Upper lobe of left lung (tissue), 6 donors: Measurements from ENCODE around the gene CD300LB. TPM values are rescaled to one million over a fixed set of nuclear protein-coding genes. Genes with fewer than 3 reads are reported as not detected.
A peak's percentile ranks its signal among the peaks of the same experiment; 100 is the strongest.

ENCODE experiments used
- ATAC-seq, 2 donors: fragments of 200-7000 bp; cut with Tn5 transposase; one replicate each; pipeline ENCODE4 v1.9.1; 2022; ENCODE audit warnings: mild to moderate bottlenecking in 2 of 2, moderate library complexity in 2 of 2; ENCODE audit not compliant: low FRiP score in 2 of 2
- DNase-seq, 2 donors: peaks; one replicate each; pipeline ENCODE4 v3.0.0-alpha.2; 2019 to 2020
- H3K27ac ChIP-seq, 4 donors: fragments of 200-600 bp; sonication (generic); one replicate each; pipeline ENCODE4 v1.5.1; 2016 to 2019
- H3K27me3 ChIP-seq, 4 donors: fragments of 200-600 bp; sonication (generic); one replicate each; pipeline ENCODE4 v1.5.1; 2017 to 2019
- H3K36me3 ChIP-seq, 4 donors: fragments of 200-600 bp; sonication (generic); one replicate each; pipeline ENCODE4 v1.5.1; 2016 to 2019
- H3K4me1 ChIP-seq, 4 donors: fragments of 200-600 bp; sonication (generic); one replicate each; pipeline ENCODE4 v1.5.1; 2018 to 2019
- H3K4me3 ChIP-seq, 4 donors: fragments of 200-600 bp; sonication (generic); one replicate each; pipeline ENCODE4 v1.5.1; 2017 to 2019; ENCODE audit warnings: mild to moderate bottlenecking in 2 of 4, moderate library complexity in 1 of 4
- H3K9me3 ChIP-seq, 4 donors: fragments of 200-600 bp; sonication (generic); one replicate each; pipeline ENCODE4 v1.5.1; 2018 to 2019
- EP300 ChIP-seq, 4 donors: sonication (generic); formaldehyde crosslinking; IDR thresholded peaks; one replicate each; pipeline ENCODE4 v1.5.1; 2017; ENCODE audit warnings: antibody characterized with exemption in 4 of 4, control low read depth in 2 of 4
- POLR2A ChIP-seq, 4 donors: fragments of 450-650 bp; IDR thresholded peaks; one replicate each; pipeline ENCODE4 v1.5.1; 2016 to 2017; ENCODE audit warnings: antibody characterized with exemption in 4 of 4, mild to moderate bottlenecking in 2 of 4
- POLR2AphosphoS5 ChIP-seq, 2 donors: sonication (generic); formaldehyde crosslinking; IDR thresholded peaks; one replicate each; pipeline ENCODE4 v1.5.1; 2017; ENCODE audit warnings: antibody characterized with exemption in 2 of 2
- WGBS, 2 donors: methylation state at CpG; one replicate each; pipeline ENCODE4 v1.1.5; 2017 to 2018; 5-methylcytosine and 5-hydroxymethylcytosine counted together
- total RNA-seq, 6 donors: library from RNA; depleted of rRNA in 4 of 6; stranded (reverse); fragments of >200 nt in 4 of 6; gene quantifications; one replicate each; pipeline versions ENCODE4 v1.1.0 to v1.2.1, GENCODE V29; 2016 to 2021
- TF ChIP-seq, protein P1 (sequence below), 6 experiments: fragments of 450-650 bp in 4 of 6; fragments of 200-600 bp in 2 of 6; sonication (generic) in 2 of 6; IDR thresholded peaks; one replicate each; pipeline ENCODE4 v1.5.1; 2016 to 2019; ENCODE audit warnings: antibody characterized with exemption in 6 of 6
- donor health status: DM: no; HTN: no; CAD: no; lungs with moderate emphysema.
- donor health status: DM: no; HTN: yes; CAD: no; lungs with severe emphysema.

CD300LB gene
- total RNA-seq, 6 donors from 2014 or later, result 0.49 to 3.1 (median 1.5) TPM

GRCh38 chr17:74545843-74546230 lies 14.6 kb upstream of the CD300LB start, which contains the start of gene CD300C:
Gene CD300C (minus strand): TSS chr17:74546115. CDS start chr17:74545782, 333 bp downstream.
- peak; percentile 38 to 81 for ATAC-seq
- Histone ChIP-seq H3K27me3 (no peaks in the 10 kb centered on the region), H3K4me1 (no peaks in the 10 kb centered on the region), H3K4me3 (peak within 1 kb of the TSS in 3 of 4 donors; percentile 8 to 39 (median 19)), H3K9me3 (no peaks in the 10 kb centered on the region), H3K27ac (peak within 1 kb of the TSS in 3 of 4 donors; percentile 39 to 69 (median 66)), H3K36me3 (no peaks in the 10 kb centered on the region)
- peak in 1 of 2 donors; percentile 54 for DNase-seq
- TF ChIP-seq EP300 (IDR thresholded peaks at IDR 0.05) (no peak), POLR2AphosphoS5 (IDR thresholded peaks at IDR 0.05) (peak in 1 of 2 donors; percentile 31), POLR2A (IDR thresholded peaks at IDR 0.05) (peak in 1 of 4 donors; percentile 71)
- WGBS, 2 donors, result 55 to 59% methylated on average over 5 of the region's 5 CpGs

GRCh38 chr17:74544991-74545842 lies 13.9 kb upstream of the CD300LB start:
- Histone ChIP-seq H3K4me3 (peak overlapping the region in 3 of 4 donors; percentile 8 to 39 (median 19)), H3K27me3 (no peaks in the 10 kb centered on the region), H3K27ac (peak overlapping the region in 3 of 4 donors; percentile 39 to 69 (median 66)), H3K9me3 (no peaks in the 10 kb centered on the region), H3K36me3 (no peaks in the 10 kb centered on the region), H3K4me1 (no peaks in the 10 kb centered on the region)
- ATAC-seq (peak in 1 of 2 donors; percentile 22), DNase-seq (peak in 1 of 2 donors; percentile 54)
- 69 to 76% methylated on average over 16 of the region's 16 CpGs for WGBS, 2 donors
- TF ChIP-seq EP300 (IDR thresholded peaks at IDR 0.05), result no peak
- no peak for TF ChIP-seq POLR2A (IDR thresholded peaks at IDR 0.05)
- TF ChIP-seq POLR2AphosphoS5 (IDR thresholded peaks at IDR 0.05), result no peak
- TF ChIP-seq, protein P1, sequence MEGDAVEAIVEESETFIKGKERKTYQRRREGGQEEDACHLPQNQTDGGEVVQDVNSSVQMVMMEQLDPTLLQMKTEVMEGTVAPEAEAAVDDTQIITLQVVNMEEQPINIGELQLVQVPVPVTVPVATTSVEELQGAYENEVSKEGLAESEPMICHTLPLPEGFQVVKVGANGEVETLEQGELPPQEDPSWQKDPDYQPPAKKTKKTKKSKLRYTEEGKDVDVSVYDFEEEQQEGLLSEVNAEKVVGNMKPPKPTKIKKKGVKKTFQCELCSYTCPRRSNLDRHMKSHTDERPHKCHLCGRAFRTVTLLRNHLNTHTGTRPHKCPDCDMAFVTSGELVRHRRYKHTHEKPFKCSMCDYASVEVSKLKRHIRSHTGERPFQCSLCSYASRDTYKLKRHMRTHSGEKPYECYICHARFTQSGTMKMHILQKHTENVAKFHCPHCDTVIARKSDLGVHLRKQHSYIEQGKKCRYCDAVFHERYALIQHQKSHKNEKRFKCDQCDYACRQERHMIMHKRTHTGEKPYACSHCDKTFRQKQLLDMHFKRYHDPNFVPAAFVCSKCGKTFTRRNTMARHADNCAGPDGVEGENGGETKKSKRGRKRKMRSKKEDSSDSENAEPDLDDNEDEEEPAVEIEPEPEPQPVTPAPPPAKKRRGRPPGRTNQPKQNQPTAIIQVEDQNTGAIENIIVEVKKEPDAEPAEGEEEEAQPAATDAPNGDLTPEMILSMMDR (IDR thresholded peaks at IDR 0.05), result no peak

DNA sequence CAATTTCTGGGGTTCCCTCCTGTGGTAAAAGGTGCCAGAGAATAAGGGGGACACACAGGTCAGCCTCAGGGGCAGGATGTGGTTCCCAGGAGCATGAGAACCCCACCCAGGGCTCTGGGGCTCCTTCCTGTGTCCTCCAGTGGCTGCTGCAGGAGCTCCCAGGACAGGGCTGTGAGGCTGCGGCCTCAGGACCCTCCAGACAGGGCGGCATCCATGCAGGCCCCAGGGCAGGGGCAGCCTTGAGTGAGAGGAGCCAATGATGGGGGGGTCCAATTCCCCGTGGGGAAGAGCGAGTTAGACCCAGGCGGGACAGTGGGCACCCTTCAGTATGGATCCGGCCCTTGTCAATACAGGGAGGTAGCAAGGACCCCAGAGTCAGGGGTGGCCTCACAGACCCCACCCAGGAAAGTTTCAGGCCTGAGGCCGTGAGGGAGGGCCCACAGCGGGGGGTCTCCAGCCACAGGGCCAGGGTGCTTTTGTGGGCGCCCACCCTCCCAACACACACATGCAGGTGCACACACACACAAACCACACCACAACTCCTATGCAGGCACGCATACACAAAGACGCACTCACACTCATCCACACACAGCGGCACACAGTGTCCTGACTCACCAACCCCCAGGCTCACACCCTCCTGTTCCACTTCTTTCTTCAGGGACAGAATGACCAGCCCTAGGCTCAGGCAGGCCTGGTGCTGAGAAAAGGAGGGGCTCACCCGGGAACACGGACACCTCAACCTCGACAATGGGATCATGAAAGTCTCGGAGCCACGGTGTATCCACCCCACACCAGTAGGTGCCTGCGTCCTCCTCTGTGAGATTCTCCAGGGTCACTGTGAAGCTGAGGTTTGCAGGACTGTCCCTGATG lies 12.9 kb upstream of the CD300LB start:
- Histone ChIP-seq H3K9me3 (no peaks in the 10 kb centered on the region), H3K36me3 (no peaks in the 10 kb centered on the region), H3K4me1 (no peaks in the 10 kb centered on the region), H3K4me3 (peak overlapping the region in 1 of 4 donors; percentile 39), H3K27ac (no peak overlapping the region), H3K27me3 (no peaks in the 10 kb centered on the region)
- TF ChIP-seq, protein P1 (IDR thresholded peaks at IDR 0.05), result no peak
- TF ChIP-seq POLR2A (IDR thresholded peaks at IDR 0.05) (no peak), EP300 (IDR thresholded peaks at IDR 0.05) (no peak), POLR2AphosphoS5 (IDR thresholded peaks at IDR 0.05) (no peak)
- WGBS, 2 donors, result 86 to 100% methylated on average over 8 to 18 of the region's 18 CpGs
- DNase-seq (no peak), ATAC-seq (no peak)

DNA sequence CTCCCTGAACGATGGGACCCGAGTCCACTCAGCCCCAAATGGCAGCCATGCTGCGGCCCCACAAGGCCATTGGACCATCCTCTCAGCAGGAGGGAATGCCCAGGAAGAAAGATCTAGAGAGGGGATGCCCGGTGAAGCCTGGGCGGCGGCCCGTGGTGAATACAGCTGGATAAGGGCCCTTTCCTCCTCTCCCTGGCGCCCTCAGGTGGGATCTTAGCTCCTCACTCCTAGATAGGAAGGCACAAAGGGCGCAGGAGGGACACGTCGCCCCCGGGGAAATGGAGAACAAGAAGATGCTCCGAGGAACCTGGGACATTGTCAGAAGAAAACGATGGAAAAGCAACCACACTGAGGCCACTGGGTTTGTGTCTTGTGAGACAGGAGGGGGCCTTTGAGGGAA lies 12.1 kb upstream of the CD300LB start:
- no peak for DNase-seq
- H3K36me3 ChIP-seq, result no peaks in the 10 kb centered on the region
- H3K9me3 ChIP-seq, result no peaks in the 10 kb centered on the region
- H3K4me1 ChIP-seq, result no peaks in the 10 kb centered on the region
- TF ChIP-seq EP300 (IDR thresholded peaks at IDR 0.05) (no peak), POLR2A (IDR thresholded peaks at IDR 0.05) (no peak), POLR2AphosphoS5 (IDR thresholded peaks at IDR 0.05) (no peak)
- TF ChIP-seq, protein P1 (IDR thresholded peaks at IDR 0.05), result no peak
- ATAC-seq, result no peak
- WGBS, 2 donors, result 73 to 78% methylated on average over 13 to 14 of the region's 14 CpGs
- no peak overlapping the region for H3K27ac ChIP-seq
- no peaks in the 10 kb centered on the region for H3K27me3 ChIP-seq
- no peak overlapping the region for H3K4me3 ChIP-seq
